ENCODE measurements around the gene PROSER3. TPM values are rescaled to one million over a fixed set of nuclear protein-coding genes. Genes with fewer than 3 reads are reported as not detected.

PROSER3 gene
- total and polyA plus RNA-seq, 2 of the 13 experiments (the other 11 are each of a cell fraction or from before 2014, with no cell fraction given) = 5.1 to 5.7 TPM

GRCh38 chr19:35740423-35741202 is 17.4 kb upstream of the PROSER3 start (continued):
- 0 out of 2 replicates have a peak, but pooled peaks have one; percentile 8 for TF ChIP-seq KDM5B (CRISPR knock-in tag; IDR thresholded peaks at IDR 0.05; ENCODE audit: borderline replicate concordance)
- peak; percentile 58; the same call in 1 of the 2 replicates for TF ChIP-seq ZNF619 (CRISPR knock-in tag; IDR thresholded peaks at IDR 0.05)
- TF ChIP-seq SMARCE1 (IDR thresholded peaks at IDR 0.05; ENCODE audit: borderline replicate concordance) = no peak
- TF ChIP-seq HNF4G (IDR thresholded peaks at IDR 0.05; ENCODE audit: borderline replicate concordance, low read depth, low read length) = no peak; the same call in 1 of the 2 replicates
- no peak for TF ChIP-seq HNF4G (CRISPR knock-in tag; IDR thresholded peaks at IDR 0.05; ENCODE audit: borderline replicate concordance, low read depth)
- 0 out of 2 replicates have a peak, but pooled peaks have one; percentile 16 for TF ChIP-seq DZIP1 (CRISPR knock-in tag; IDR thresholded peaks at IDR 0.05)
- TF ChIP-seq HBP1 (CRISPR knock-in tag; IDR thresholded peaks at IDR 0.05; ENCODE audit: low read depth) = peak; percentile 86; the same call in 1 of the 2 replicates
- peak; percentile 15; the same call in 1 of the 2 replicates for TF ChIP-seq REPIN1 (CRISPR knock-in tag; IDR thresholded peaks at IDR 0.05; ENCODE audit: borderline replicate concordance, low read depth)
- no peak for TF ChIP-seq PBX2 (CRISPR knock-in tag; IDR thresholded peaks at IDR 0.05)
- TF ChIP-seq CENPT (CRISPR knock-in tag; IDR thresholded peaks at IDR 0.05; ENCODE audit: low read depth) = no peak
- TF ChIP-seq MIXL1 (CRISPR knock-in tag; IDR thresholded peaks at IDR 0.05) = peak; percentile 61; the same call in 1 of the 2 replicates
- TF ChIP-seq ELF4 (CRISPR knock-in tag; IDR thresholded peaks at IDR 0.05; ENCODE audit: borderline replicate concordance) = peak; percentile 71; the same call in 1 of the 2 replicates
- 0 out of 2 replicates have a peak, but pooled peaks have one; percentile 64 for TF ChIP-seq SNAI1 (CRISPR knock-in tag; IDR thresholded peaks at IDR 0.05; ENCODE audit: borderline replicate concordance)
- TF ChIP-seq ZNF646 (CRISPR knock-in tag; IDR thresholded peaks at IDR 0.05) = no peak
- peak; percentile 77; the same call in 1 of the 2 replicates for TF ChIP-seq ARHGAP35 (CRISPR knock-in tag; IDR thresholded peaks at IDR 0.05; ENCODE audit: borderline replicate concordance)
- no peak for TF ChIP-seq ZNF10 (CRISPR knock-in tag; IDR thresholded peaks at IDR 0.05; ENCODE audit: borderline replicate concordance, low read depth)

All from HepG2 (cell line).